ENCODE results near the gene PITPNM3.
A peak's percentile ranks its signal among the peaks of the same experiment; 100 is the strongest.

Gene PITPNM3

DNA sequence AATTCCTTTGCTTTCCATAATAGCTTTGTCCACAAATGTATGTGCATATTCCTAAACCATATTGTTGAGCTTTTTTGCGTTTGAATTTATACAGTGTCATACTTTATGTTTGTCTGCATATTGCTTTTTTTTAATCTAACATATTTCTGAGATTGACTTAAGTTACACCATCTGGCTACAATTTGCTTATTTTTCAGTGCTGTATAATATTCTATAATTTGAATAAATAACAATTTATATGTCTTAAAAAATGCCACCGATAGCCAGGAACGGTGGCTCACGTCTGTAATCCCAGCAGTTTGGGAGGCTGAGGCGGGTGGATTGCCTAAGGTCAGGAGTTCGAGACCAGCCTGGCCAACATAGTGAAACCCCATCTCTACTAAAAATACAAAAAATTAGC, 113.6 kb downstream of the PITPNM3 start:
- no peak overlapping the region for H3K4me3 ChIP-seq (ENCODE audit: low read depth, low read length)
- no peak for TF ChIP-seq CTCF (IDR thresholded peaks at IDR 0.05; ENCODE audit: borderline replicate concordance, insufficient read depth, low read depth, low read length)

- H3K4me3 ChIP-seq (ENCODE audit: low read depth, low read length) = no peak overlapping the region
- TF ChIP-seq CTCF (IDR thresholded peaks at IDR 0.05; ENCODE audit: borderline replicate concordance, insufficient read depth, low read depth, low read length) = no peak
Observed at GRCh38 chr17:6439951-6440350, 116.4 kb downstream of the PITPNM3 start.

DNA sequence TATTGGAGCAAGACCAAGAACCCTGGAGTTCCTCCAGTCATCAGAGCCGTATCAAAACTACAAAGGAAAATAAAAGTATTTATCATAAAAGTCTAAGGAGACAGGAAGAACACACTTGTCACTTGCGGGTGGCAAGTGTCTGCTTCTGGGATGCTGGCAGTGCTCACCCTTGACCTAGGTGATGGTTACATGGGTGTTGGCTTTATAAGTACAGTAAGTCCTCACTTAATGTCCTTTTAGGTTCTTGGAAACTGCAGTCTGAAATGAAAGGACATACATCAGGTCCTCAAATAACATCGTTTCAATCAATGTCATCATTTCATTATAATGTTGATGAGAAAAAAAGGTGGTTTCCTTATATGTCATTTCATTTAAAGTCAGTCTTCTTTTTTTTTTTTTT, 118.4 kb downstream of the PITPNM3 start:
- no peak overlapping the region for H3K4me3 ChIP-seq (ENCODE audit: low read depth, low read length)
- TF ChIP-seq CTCF (IDR thresholded peaks at IDR 0.05; ENCODE audit: borderline replicate concordance, insufficient read depth, low read depth, low read length) = no peak

- TF ChIP-seq CTCF (IDR thresholded peaks at IDR 0.05; ENCODE audit: borderline replicate concordance, insufficient read depth, low read depth, low read length) = no peak
Observed at GRCh38 chr17:6437466-6437865, 118.9 kb downstream of the PITPNM3 start.

GRCh38 chr17:6435968-6436367, 120.4 kb downstream of the PITPNM3 start:
- TF ChIP-seq CTCF (IDR thresholded peaks at IDR 0.05; ENCODE audit: borderline replicate concordance, insufficient read depth, low read depth, low read length) = peak; percentile 85

More at GRCh38 chr17:6437466-6437865, 118.9 kb downstream of the PITPNM3 start:
- no peak overlapping the region for H3K4me3 ChIP-seq (ENCODE audit: low read depth, low read length)

DNA sequence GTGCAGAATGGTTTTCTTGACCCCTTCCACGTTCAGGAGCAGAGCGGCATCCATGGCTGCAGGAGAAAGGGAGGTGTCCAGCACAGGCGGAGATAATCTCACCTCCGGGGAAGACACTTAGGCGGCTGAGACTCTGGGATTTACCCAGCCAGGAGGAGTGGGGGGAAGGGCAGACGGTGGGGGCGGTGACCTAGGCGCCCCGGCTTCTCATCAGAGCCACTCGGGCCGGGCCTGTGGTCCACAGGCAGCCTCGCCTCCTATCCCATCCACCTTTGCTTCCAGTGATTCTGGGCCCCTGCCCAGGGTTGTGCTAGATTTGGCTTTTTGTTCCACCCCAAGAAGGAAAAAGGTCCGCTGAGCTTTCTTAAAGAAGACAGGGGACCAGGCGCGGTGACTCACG, 121.3 kb downstream of the PITPNM3 start, which contains the start of gene AIPL1:
AIPL1 (minus strand) TSS at position 71 of the 400 bp plus-strand sequence; CDS start at position 54, 17 bp downstream.
- no peak for TF ChIP-seq CTCF (IDR thresholded peaks at IDR 0.05; ENCODE audit: borderline replicate concordance, insufficient read depth, low read depth, low read length)
- no peak within 1 kb of the TSS for H3K4me3 ChIP-seq (ENCODE audit: low read depth, low read length)

More at GRCh38 chr17:6435968-6436367, 120.4 kb downstream of the PITPNM3 start:
- no peak overlapping the region for H3K4me3 ChIP-seq (ENCODE audit: low read depth, low read length)

DNA sequence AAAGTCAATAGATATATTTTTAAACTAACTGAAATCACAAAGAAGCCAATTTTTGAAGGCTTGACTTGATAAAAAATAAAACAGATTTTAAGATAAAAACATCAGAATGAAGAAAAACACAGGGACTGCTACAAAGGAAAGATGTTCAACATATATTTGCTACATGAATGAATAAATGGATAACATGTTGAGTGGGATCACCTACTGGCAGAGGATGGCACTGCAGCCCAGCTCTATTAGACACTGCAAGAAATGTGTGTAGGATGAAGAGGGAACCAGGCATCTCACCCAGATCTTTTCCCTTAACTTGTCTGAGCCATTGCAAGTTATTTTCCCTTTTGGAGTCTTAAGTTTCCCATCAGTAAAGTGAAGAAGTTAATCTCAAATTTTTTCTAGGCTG, 125.6 kb downstream of the PITPNM3 start:
- TF ChIP-seq CTCF (IDR thresholded peaks at IDR 0.05; ENCODE audit: borderline replicate concordance, insufficient read depth, low read depth, low read length) = peak; percentile 38; the same call in 1 of the 2 replicates
- no peak overlapping the region for H3K4me3 ChIP-seq (ENCODE audit: low read depth, low read length)

Measured in GM12875 (cell line).